NB4 (cell line): ENCODE results near the gene PGP.
A peak's percentile ranks its signal among the peaks of the same experiment; 100 is the strongest.

ENCODE experiments used
- DNase-seq: peaks from one replicate; pipeline ENCODE4 v3.0.0; 2010; ENCODE audit warnings: low read depth
- H3K4me3 ChIP-seq: one replicate; pipeline ENCODE4 v1.5.1; 2011; ENCODE audit warnings: mild to moderate bottlenecking, low read depth, low read length, moderate library complexity
- MYC ChIP-seq: IDR thresholded peaks from 2 replicates; pipeline ENCODE4 v1.6.1; 2011; ENCODE audit warnings: low read depth, low read length
- POLR2A ChIP-seq: IDR thresholded peaks from 2 replicates; pipeline ENCODE4 v1.6.1; 2011; ENCODE audit warnings: mild to moderate bottlenecking; ENCODE audit not compliant: insufficient read length; ENCODE audit errors: extremely low read depth
- TF ChIP-seq, protein P1 (sequence below): IDR thresholded peaks from 2 replicates; pipeline ENCODE4 v1.6.1; 2011; ENCODE audit warnings: low read depth, low read length
- TF ChIP-seq, protein P2 (sequence below): IDR thresholded peaks from one replicate; pipeline ENCODE4 v1.5.1; 2012; ENCODE audit warnings: low read depth, low read length

PGP gene

GRCh38 chr16:2194166-2194834 is 20.3 kb downstream of the PGP start:
- TF ChIP-seq MYC: no peak
- TF ChIP-seq, protein P1, sequence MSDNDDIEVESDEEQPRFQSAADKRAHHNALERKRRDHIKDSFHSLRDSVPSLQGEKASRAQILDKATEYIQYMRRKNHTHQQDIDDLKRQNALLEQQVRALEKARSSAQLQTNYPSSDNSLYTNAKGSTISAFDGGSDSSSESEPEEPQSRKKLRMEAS: no peak
- no peak for TF ChIP-seq POLR2A
- TF ChIP-seq, protein P2, sequence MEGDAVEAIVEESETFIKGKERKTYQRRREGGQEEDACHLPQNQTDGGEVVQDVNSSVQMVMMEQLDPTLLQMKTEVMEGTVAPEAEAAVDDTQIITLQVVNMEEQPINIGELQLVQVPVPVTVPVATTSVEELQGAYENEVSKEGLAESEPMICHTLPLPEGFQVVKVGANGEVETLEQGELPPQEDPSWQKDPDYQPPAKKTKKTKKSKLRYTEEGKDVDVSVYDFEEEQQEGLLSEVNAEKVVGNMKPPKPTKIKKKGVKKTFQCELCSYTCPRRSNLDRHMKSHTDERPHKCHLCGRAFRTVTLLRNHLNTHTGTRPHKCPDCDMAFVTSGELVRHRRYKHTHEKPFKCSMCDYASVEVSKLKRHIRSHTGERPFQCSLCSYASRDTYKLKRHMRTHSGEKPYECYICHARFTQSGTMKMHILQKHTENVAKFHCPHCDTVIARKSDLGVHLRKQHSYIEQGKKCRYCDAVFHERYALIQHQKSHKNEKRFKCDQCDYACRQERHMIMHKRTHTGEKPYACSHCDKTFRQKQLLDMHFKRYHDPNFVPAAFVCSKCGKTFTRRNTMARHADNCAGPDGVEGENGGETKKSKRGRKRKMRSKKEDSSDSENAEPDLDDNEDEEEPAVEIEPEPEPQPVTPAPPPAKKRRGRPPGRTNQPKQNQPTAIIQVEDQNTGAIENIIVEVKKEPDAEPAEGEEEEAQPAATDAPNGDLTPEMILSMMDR: no peak
- peak; percentile 34 for DNase-seq
- no peak overlapping the region for H3K4me3 ChIP-seq

GRCh38 chr16:2191446-2191706 is 23.3 kb downstream of the PGP start:
- TF ChIP-seq POLR2A (no peak), MYC (no peak)
- TF ChIP-seq, protein P1: no peak
- TF ChIP-seq, protein P2: no peak
- H3K4me3 ChIP-seq: no peak overlapping the region
- no peak for DNase-seq

DNA sequence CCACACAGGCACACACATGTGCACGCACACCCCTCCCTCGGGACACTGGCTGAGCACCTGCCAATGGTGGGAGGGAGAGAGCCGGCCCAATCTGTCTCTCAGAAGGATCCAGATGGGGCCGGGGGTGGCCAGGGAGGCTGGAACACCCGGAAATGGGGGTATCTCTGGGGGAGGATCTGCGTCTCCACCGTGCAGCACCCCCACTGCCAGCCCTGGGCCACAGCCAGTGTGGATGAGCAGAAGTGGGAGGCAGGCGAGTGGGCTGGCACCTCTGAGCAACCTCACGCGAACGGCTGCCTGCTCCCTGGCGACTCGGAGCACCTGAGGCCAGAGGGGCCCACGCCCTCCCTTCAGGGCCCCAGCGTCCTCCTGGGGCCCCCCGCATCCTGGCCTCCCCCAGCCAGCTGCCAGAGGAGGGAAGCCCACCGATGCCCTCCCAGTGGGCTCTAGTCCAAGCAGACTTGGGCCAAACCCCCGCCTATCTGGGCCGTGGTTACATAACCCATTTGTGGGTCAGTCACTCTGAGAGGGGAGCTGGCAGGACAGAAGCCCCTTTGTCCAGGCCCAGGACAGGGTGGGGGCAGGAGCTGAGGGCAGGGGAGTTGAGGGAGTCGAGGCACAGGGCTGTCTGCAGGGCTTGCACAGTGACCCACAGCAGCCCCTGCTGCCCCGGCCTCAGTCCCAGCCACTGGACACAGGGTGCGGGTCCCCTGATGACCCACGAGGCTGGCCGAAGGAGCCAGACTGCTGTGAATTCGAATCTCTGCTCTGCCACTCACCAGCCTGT is 23.8 kb downstream of the PGP start:
- TF ChIP-seq MYC (no peak), POLR2A (no peak)
- TF ChIP-seq, protein P2: no peak
- TF ChIP-seq, protein P1: no peak
- no peak overlapping the region for H3K4me3 ChIP-seq
- DNase-seq: no peak

- no peak overlapping the region for H3K4me3 ChIP-seq
- TF ChIP-seq MYC: no peak
- TF ChIP-seq POLR2A: no peak
- TF ChIP-seq, protein P1: no peak
- TF ChIP-seq, protein P2: no peak
- DNase-seq: no peak
These were observed 24.5 kb downstream of the PGP start for GRCh38 chr16:2190002-2190658.

- no peak overlapping the region for H3K4me3 ChIP-seq
- DNase-seq: no peak
These were observed 25.3 kb downstream of the PGP start for GRCh38 chr16:2189252-2189893.

More at GRCh38 chr16:2189252-2189893, 25.3 kb downstream of the PGP start:
- TF ChIP-seq, protein P1: no peak
- TF ChIP-seq MYC (no peak), POLR2A (no peak)
- TF ChIP-seq, protein P2: no peak
